ENCODE measurements around the gene PTPRD.

- TF ChIP-seq, protein P1, sequence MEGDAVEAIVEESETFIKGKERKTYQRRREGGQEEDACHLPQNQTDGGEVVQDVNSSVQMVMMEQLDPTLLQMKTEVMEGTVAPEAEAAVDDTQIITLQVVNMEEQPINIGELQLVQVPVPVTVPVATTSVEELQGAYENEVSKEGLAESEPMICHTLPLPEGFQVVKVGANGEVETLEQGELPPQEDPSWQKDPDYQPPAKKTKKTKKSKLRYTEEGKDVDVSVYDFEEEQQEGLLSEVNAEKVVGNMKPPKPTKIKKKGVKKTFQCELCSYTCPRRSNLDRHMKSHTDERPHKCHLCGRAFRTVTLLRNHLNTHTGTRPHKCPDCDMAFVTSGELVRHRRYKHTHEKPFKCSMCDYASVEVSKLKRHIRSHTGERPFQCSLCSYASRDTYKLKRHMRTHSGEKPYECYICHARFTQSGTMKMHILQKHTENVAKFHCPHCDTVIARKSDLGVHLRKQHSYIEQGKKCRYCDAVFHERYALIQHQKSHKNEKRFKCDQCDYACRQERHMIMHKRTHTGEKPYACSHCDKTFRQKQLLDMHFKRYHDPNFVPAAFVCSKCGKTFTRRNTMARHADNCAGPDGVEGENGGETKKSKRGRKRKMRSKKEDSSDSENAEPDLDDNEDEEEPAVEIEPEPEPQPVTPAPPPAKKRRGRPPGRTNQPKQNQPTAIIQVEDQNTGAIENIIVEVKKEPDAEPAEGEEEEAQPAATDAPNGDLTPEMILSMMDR (conservative IDR thresholded peaks at IDR 0.05; ENCODE audit: low read length), result no peak
- TF ChIP-seq EZH2phosphoT487 (IDR thresholded peaks at IDR 0.05; ENCODE audit: borderline replicate concordance), result no peak
These were observed 1861.3 kb downstream of the PTPRD start for GRCh38 chr9:8751406-8751930.

Measured in Loucy (cell line).